DMS153 (cell line): ENCODE measurements around the gene NOD2.

Experiments used
- DNase-seq: peaks from one replicate; lab custom pipeline; 2025; lab: John Stamatoyannopoulos, UW

NOD2 gene

GRCh38 chr16:50742576-50743200 is 49.3 kb downstream of the NOD2 start:
- DNase-seq: no peak

GRCh38 chr16:50743581-50744225 is 50.3 kb downstream of the NOD2 start:
- DNase-seq: no peak

- DNase-seq: no peak
Measured at GRCh38 chr16:50744881-50745280, 51.5 kb downstream of the NOD2 start.

- no peak for DNase-seq
Measured at GRCh38 chr16:50745940-50746339, 52.5 kb downstream of the NOD2 start.

- no peak for DNase-seq
Measured at GRCh38 chr16:50747207-50747956, 54.0 kb downstream of the NOD2 start.

GRCh38 chr16:50751528-50751927 is 58.1 kb downstream of the NOD2 start:
- DNase-seq: no peak

GRCh38 chr16:50752471-50753235 is 59.2 kb downstream of the NOD2 start:
- no peak for DNase-seq

- no peak for DNase-seq
Measured at GRCh38 chr16:50756473-50756872, 63.1 kb downstream of the NOD2 start.

GRCh38 chr16:50761267-50761666 is 67.9 kb downstream of the NOD2 start:
- DNase-seq: no peak

- DNase-seq: no peak
Measured at GRCh38 chr16:50762241-50762640, 68.8 kb downstream of the NOD2 start.

- no peak for DNase-seq
Measured at GRCh38 chr16:50763211-50763610, 69.8 kb downstream of the NOD2 start.

GRCh38 chr16:50765260-50765659 is 71.9 kb downstream of the NOD2 start:
- no peak for DNase-seq

- DNase-seq: no peak
Measured at GRCh38 chr16:50765861-50766260, 72.5 kb downstream of the NOD2 start.

- DNase-seq: no peak
Measured at GRCh38 chr16:50767197-50767596, 73.8 kb downstream of the NOD2 start.

GRCh38 chr16:50771366-50771765 is 78.0 kb downstream of the NOD2 start:
- DNase-seq: no peak

GRCh38 chr16:50774405-50774804 is 81.0 kb downstream of the NOD2 start:
- DNase-seq: no peak

GRCh38 chr16:50774960-50775359 is 81.6 kb downstream of the NOD2 start:
- DNase-seq: no peak

- no peak for DNase-seq
Measured at GRCh38 chr16:50776037-50776436, 82.6 kb downstream of the NOD2 start.

- no peak for DNase-seq
Measured at GRCh38 chr16:50778284-50779163, 85.1 kb downstream of the NOD2 start.

- no peak for DNase-seq
Measured at GRCh38 chr16:50781043-50781442, 87.6 kb downstream of the NOD2 start.

GRCh38 chr16:50781518-50781917 is 88.1 kb downstream of the NOD2 start:
- DNase-seq: no peak
